Activated CD4-positive, alpha-beta memory T cell treated with anti-CD3 and anti-CD28 coated beads for 36 hours (primary cell): ENCODE data around the gene PMVK. TPM values are rescaled to one million over a fixed set of nuclear protein-coding genes. Genes with fewer than 3 reads are reported as not detected.
"Not testable (repeated sequence)": the region's sequence is repeated elsewhere in the genome, so short reads cannot be mapped to it uniquely, and the experiment has no call there.

Experiments used
- CTCF ChIA-PET: fragments of 350-600 bp; sonication (Branson Sonifier 250); formaldehyde crosslinking; loops from one replicate; lab custom pipeline; 2021; ENCODE audit warnings: antibody characterized with exemption, inconsistent platforms; lab: Charles Lee
- POLR2A ChIA-PET: fragments of 350-600 bp; sonication (Branson Sonifier 250); formaldehyde crosslinking; loops from one replicate; lab custom pipeline; 2021; ENCODE audit warnings: antibody characterized with exemption; lab: Charles Lee
- DNase-seq: peaks from one replicate; pipeline ENCODE4 v3.0.0-alpha.2; 2020
- H3K27ac Mint-ChIP-seq: one replicate; pipeline ENCODE4 v1.8.0; 2021; ENCODE audit warnings: mixed read lengths
- H3K27me3 Mint-ChIP-seq: one replicate; pipeline ENCODE4 v1.8.0; 2021; ENCODE audit warnings: mixed read lengths
- H3K36me3 Mint-ChIP-seq: one replicate; pipeline ENCODE4 v1.8.0; 2021; ENCODE audit warnings: mixed read lengths
- H3K4me1 Mint-ChIP-seq: one replicate; pipeline ENCODE4 v1.8.0; 2021; ENCODE audit warnings: low read depth, mixed read lengths
- H3K4me3 Mint-ChIP-seq: one replicate; pipeline ENCODE4 v1.8.0; 2021; ENCODE audit warnings: mild to moderate bottlenecking, mixed read lengths
- H3K9me3 Mint-ChIP-seq: one replicate; pipeline ENCODE4 v1.8.0; 2021; ENCODE audit warnings: mixed read lengths
- intact Hi-C: fragments of 100-400 bp; cut with micrococcal nuclease; formaldehyde crosslinking; loops from one replicate; pipeline ENCODE4 v1.15.1; 2023
- total RNA-seq, 2 experiments: library from RNA; stranded (reverse); gene quantifications; one replicate each; pipeline ENCODE4 v1.2.3, GENCODE V29; 2021

Gene PMVK
- total RNA-seq, 2 experiments from 2014 or later = 51.2 to 54.0 TPM

- Mint-ChIP-seq H3K27me3 (no peaks in the 10 kb centered on the region), H3K4me3 (no peak overlapping the region)
Observed at GRCh38 chr1:154911691-154912550, 24.6 kb downstream of the PMVK start.

GRCh38 chr1:154910851-154911250, 25.7 kb downstream of the PMVK start:
- Mint-ChIP-seq H3K36me3 (peaks cover 2% of the 10 kb centered on the region), H3K27me3 (no peaks in the 10 kb centered on the region), H3K9me3 (no peaks in the 10 kb centered on the region), H3K4me3 (no peak overlapping the region), H3K27ac (no peak overlapping the region), H3K4me1 (peaks cover 2% of the 10 kb centered on the region)
- intact Hi-C loops = no loop called here
- ChIA-PET POLR2A (no interaction called here), CTCF (interaction anchor here (0.5 to 1.1 kb wide), 3 partner anchors 25 to 33 kb away, joined by 3 to 4 read pairs (median 4); partner anchors contain the start of gene PMVK)
- no peak for DNase-seq

More at GRCh38 chr1:154911691-154912550, 24.6 kb downstream of the PMVK start:
- peaks cover 2% of the 10 kb centered on the region for H3K4me1 Mint-ChIP-seq
- POLR2A ChIA-PET = no interaction called here
- intact Hi-C loops = no loop called here
- CTCF ChIA-PET = interaction anchor here (1.1 kb wide), 1 partner anchor 139 kb away, joined by 3 read pairs; the partner anchor contains the start of gene ADAM15
- H3K9me3 Mint-ChIP-seq = peaks cover 5% of the 10 kb centered on the region
- H3K36me3 Mint-ChIP-seq = peaks cover 11% of the 10 kb centered on the region
- H3K27ac Mint-ChIP-seq = no peak overlapping the region
- no peak for DNase-seq

- CTCF ChIA-PET = no interaction called here
- no peaks in the 10 kb centered on the region for H3K4me1 Mint-ChIP-seq
- no peak overlapping the region for H3K27ac Mint-ChIP-seq
- H3K27me3 Mint-ChIP-seq = no peaks in the 10 kb centered on the region
- H3K9me3 Mint-ChIP-seq = no peaks in the 10 kb centered on the region
- POLR2A ChIA-PET = no interaction called here
- intact Hi-C loops = no loop called here
- no peak for DNase-seq
- no peaks in the 10 kb centered on the region for H3K36me3 Mint-ChIP-seq
- no peak overlapping the region for H3K4me3 Mint-ChIP-seq
Observed at GRCh38 chr1:154908937-154909336, 27.6 kb downstream of the PMVK start.

- H3K27ac Mint-ChIP-seq, H3K4me3 Mint-ChIP-seq, H3K4me1 Mint-ChIP-seq, intact Hi-C loops, H3K9me3 Mint-ChIP-seq, DNase-seq, CTCF ChIA-PET, POLR2A ChIA-PET, H3K27me3 Mint-ChIP-seq, H3K36me3 Mint-ChIP-seq: not testable (repeated sequence)
Observed at GRCh38 chr1:154908129-154908528, 28.4 kb downstream of the PMVK start.

- Mint-ChIP-seq H3K27me3 (no peaks in the 10 kb centered on the region), H3K4me1 (no peaks in the 10 kb centered on the region), H3K4me3 (no peak overlapping the region), H3K9me3 (no peaks in the 10 kb centered on the region), H3K27ac (no peak overlapping the region), H3K36me3 (no peaks in the 10 kb centered on the region)
- POLR2A ChIA-PET = interaction anchor here (0.8 kb wide), 1 partner anchor 31 kb away, joined by 4 read pairs; no protein-coding TSS in a partner anchor
- intact Hi-C loops = no loop called here
- CTCF ChIA-PET = interaction anchor here (0.9 to 1.0 kb wide), 4 partner anchors 15 to 179 kb away, joined by 3 to 4 read pairs (median 4); no protein-coding TSS in a partner anchor
- DNase-seq = no peak
Observed at GRCh38 chr1:154906621-154907081, 29.9 kb downstream of the PMVK start.

GRCh38 chr1:154902938-154903566, 33.5 kb downstream of the PMVK start:
- ChIA-PET POLR2A (no interaction called here), CTCF (no interaction called here)
- no peak overlapping the region for H3K4me3 Mint-ChIP-seq
- H3K36me3 Mint-ChIP-seq = no peaks in the 10 kb centered on the region
- intact Hi-C loops = no loop called here
- no peak for DNase-seq
- no peaks in the 10 kb centered on the region for H3K27me3 Mint-ChIP-seq
- H3K4me1 Mint-ChIP-seq = no peaks in the 10 kb centered on the region
- H3K27ac Mint-ChIP-seq = no peak overlapping the region
- no peaks in the 10 kb centered on the region for H3K9me3 Mint-ChIP-seq

- CTCF ChIA-PET = no interaction called here
- POLR2A ChIA-PET = no interaction called here
- Mint-ChIP-seq H3K4me3 (no peak overlapping the region), H3K4me1 (no peaks in the 10 kb centered on the region), H3K27me3 (no peaks in the 10 kb centered on the region), H3K27ac (no peak overlapping the region), H3K9me3 (no peaks in the 10 kb centered on the region), H3K36me3 (no peaks in the 10 kb centered on the region)
- DNase-seq = no peak
- intact Hi-C loops = no loop called here
Observed at GRCh38 chr1:154901591-154901990, 34.9 kb downstream of the PMVK start.

GRCh38 chr1:154899041-154899440, 37.5 kb downstream of the PMVK start:
- Mint-ChIP-seq H3K36me3 (no peaks in the 10 kb centered on the region), H3K4me1 (no peaks in the 10 kb centered on the region), H3K27me3 (no peaks in the 10 kb centered on the region), H3K4me3 (no peak overlapping the region), H3K9me3 (no peaks in the 10 kb centered on the region), H3K27ac (no peak overlapping the region)
- CTCF ChIA-PET = no interaction called here
- intact Hi-C loops = no loop called here
- POLR2A ChIA-PET = no interaction called here
- DNase-seq = no peak

GRCh38 chr1:154896771-154897286, 39.7 kb downstream of the PMVK start:
- Mint-ChIP-seq H3K27ac (no peak overlapping the region), H3K4me1 (no peaks in the 10 kb centered on the region), H3K36me3 (no peaks in the 10 kb centered on the region), H3K4me3 (no peak overlapping the region), H3K27me3 (no peaks in the 10 kb centered on the region), H3K9me3 (no peaks in the 10 kb centered on the region)
- ChIA-PET CTCF (interaction anchor here (1.2 to 1.9 kb wide), 3 partner anchors 40 to 227 kb away, joined by 3 to 6 read pairs (median 5); partner anchors contain the start of gene PMVK), POLR2A (no interaction called here)
- DNase-seq = no peak
- intact Hi-C loops = no loop called here

GRCh38 chr1:154895798-154896197, 40.7 kb downstream of the PMVK start:
- POLR2A ChIA-PET = no interaction called here
- CTCF ChIA-PET = interaction anchor here (0.7 to 1.9 kb wide), 3 partner anchors 48 to 226 kb away, joined by 4 to 6 read pairs (median 5); no protein-coding TSS in a partner anchor
- H3K27me3 Mint-ChIP-seq = no peaks in the 10 kb centered on the region
- no peak overlapping the region for H3K4me3 Mint-ChIP-seq
- no peak overlapping the region for H3K27ac Mint-ChIP-seq
- intact Hi-C loops = no loop called here
- no peaks in the 10 kb centered on the region for H3K36me3 Mint-ChIP-seq
- no peaks in the 10 kb centered on the region for H3K9me3 Mint-ChIP-seq
- DNase-seq = no peak
- no peaks in the 10 kb centered on the region for H3K4me1 Mint-ChIP-seq

GRCh38 chr1:154891452-154891851, 45.1 kb downstream of the PMVK start:
- Mint-ChIP-seq H3K9me3 (no peaks in the 10 kb centered on the region), H3K4me1 (peaks cover 1% of the 10 kb centered on the region), H3K27me3 (no peaks in the 10 kb centered on the region), H3K27ac (no peak overlapping the region), H3K36me3 (no peaks in the 10 kb centered on the region), H3K4me3 (no peak overlapping the region)
- DNase-seq = no peak
- intact Hi-C loops = no loop called here
- POLR2A ChIA-PET = no interaction called here
- CTCF ChIA-PET = interaction anchor here (0.7 to 1.7 kb wide), 7 partner anchors 13 to 332 kb away, joined by 3 to 6 read pairs (median 3); partner anchors contain the start of gene PMVK

GRCh38 chr1:154888757-154889156, 47.8 kb downstream of the PMVK start:
- H3K9me3 Mint-ChIP-seq = no peaks in the 10 kb centered on the region
- intact Hi-C loops = no loop called here
- no peak for DNase-seq
- ChIA-PET CTCF (no interaction called here), POLR2A (no interaction called here)
- H3K27me3 Mint-ChIP-seq = no peaks in the 10 kb centered on the region
- H3K4me3 Mint-ChIP-seq = no peak overlapping the region
- H3K27ac Mint-ChIP-seq = no peak overlapping the region
- peaks cover 6% of the 10 kb centered on the region for H3K4me1 Mint-ChIP-seq
- no peaks in the 10 kb centered on the region for H3K36me3 Mint-ChIP-seq
